ENCODE data around the gene EDAR. TPM values are rescaled to one million over a fixed set of nuclear protein-coding genes. Genes with fewer than 3 reads are reported as not detected.

EDAR gene
- total RNA-seq, 2 experiments from 2014 or later = 0.31 to 0.36 TPM

DNA sequence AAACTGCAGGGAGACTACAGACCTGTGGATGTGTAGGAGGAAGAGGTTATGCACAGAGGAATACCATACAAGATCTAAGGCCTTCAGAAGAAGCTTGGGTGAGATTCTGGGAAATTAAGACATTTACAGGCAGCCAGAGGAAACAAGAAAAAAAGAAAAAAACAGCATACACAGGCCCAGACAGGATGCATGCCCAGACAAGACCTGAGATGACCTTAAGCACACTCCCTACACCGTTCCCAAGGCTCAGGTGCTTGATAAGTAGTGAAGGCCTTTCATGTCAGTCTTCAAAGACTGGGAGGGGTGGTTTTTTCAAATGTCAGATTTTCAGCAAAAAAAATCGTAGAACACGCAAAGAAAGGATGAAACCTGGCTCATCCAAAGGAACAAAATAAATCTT, 119.5 kb downstream of the EDAR start:
- CTCF ChIA-PET = no interaction called here

DNA sequence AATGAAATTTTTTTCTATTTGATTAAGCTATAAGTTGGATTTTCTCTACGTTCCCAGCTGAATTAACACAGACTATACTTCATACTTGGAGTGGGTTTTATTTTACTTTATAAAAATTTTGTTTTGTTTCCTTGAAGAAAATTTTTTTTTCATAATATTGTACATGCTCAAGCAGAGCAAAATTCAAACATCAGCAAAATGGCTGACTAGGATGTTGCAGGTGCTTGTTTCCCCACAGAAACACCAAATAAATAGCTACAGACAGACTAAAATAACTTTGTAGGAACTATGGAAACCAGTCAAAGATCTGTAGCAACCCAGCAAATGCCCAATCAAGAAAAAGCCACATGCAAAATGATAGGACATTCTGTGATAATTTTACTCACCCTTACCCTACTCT, 120.1 kb downstream of the EDAR start:
- CTCF ChIA-PET = interaction anchor here (1.3 kb wide), 1 partner anchor 10 kb away, joined by 5 read pairs; no protein-coding TSS in a partner anchor
- Mint-ChIP-seq H3K4me1 (ENCODE audit: low read depth) (no peaks in the 10 kb centered on the region), H3K27ac (no peak overlapping the region), H3K4me3 (no peak overlapping the region), H3K27me3 (no peaks in the 10 kb centered on the region), H3K36me3 (peaks cover 38% of the 10 kb centered on the region), H3K9me3 (peaks cover 19% of the 10 kb centered on the region)
- POLR2A ChIA-PET = no interaction called here
- intact Hi-C loops (cut with micrococcal nuclease) = no loop called here
- no peak for DNase-seq

More for the DNA sequence above, 119.5 kb downstream of the EDAR start:
- DNase-seq = no peak
- Mint-ChIP-seq H3K36me3 (peaks cover 38% of the 10 kb centered on the region), H3K27ac (no peak overlapping the region), H3K4me3 (no peak overlapping the region), H3K27me3 (no peaks in the 10 kb centered on the region), H3K9me3 (peaks cover 19% of the 10 kb centered on the region), H3K4me1 (ENCODE audit: low read depth) (no peaks in the 10 kb centered on the region)
- intact Hi-C loops (cut with micrococcal nuclease) = no loop called here
- POLR2A ChIA-PET = no interaction called here

DNA sequence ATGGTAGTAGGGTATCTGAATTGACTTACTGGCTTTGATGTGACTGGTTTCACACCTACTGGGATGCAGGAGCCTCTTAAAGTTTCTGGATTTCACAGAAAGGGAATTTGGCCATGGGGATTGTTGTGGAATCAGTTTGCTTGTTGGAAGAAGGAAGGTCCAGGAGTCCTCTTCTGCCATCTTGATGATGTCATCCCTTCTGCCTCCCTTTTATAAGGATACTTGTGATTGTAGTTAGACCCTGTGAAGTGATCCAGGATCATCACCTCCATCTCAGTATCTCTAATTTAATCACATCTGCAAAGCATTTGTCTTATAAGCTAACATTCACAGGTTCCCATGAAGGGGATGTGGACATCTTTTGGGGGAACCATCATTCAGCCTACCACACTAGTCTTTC, 123.0 kb downstream of the EDAR start:
- ChIA-PET CTCF (interaction anchor here (1.0 kb wide), 1 partner anchor 12 kb away, joined by 3 read pairs; no protein-coding TSS in a partner anchor), POLR2A (no interaction called here)
- Mint-ChIP-seq H3K27me3 (no peaks in the 10 kb centered on the region), H3K27ac (no peak overlapping the region), H3K4me3 (no peak overlapping the region), H3K9me3 (peaks cover 19% of the 10 kb centered on the region), H3K36me3 (peaks cover 35% of the 10 kb centered on the region), H3K4me1 (ENCODE audit: low read depth) (no peaks in the 10 kb centered on the region)
- intact Hi-C loops (cut with micrococcal nuclease) = no loop called here
- no peak for DNase-seq

DNA sequence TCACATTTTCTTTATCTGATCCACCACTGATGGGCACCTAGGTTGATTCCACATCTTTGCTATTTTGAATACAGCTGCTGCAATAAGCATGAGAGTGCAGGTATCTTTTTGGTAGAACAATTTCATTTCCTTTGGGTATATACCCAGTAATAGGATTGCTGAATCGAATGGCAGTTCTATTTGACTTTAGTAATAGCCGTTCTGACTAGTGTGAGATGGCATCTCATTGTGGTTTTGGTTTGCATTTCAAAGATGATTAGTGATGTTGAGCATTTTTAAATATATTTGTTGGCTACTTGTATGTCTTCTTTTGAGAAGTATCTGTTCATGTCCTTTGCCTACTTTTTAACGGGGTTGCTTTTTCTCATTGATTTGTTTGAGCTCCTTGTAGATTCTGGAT, 130.1 kb downstream of the EDAR start:
- H3K9me3 Mint-ChIP-seq = no peaks in the 10 kb centered on the region
- POLR2A ChIA-PET = no interaction called here
- no peaks in the 10 kb centered on the region for H3K4me1 Mint-ChIP-seq (ENCODE audit: low read depth)
- H3K27me3 Mint-ChIP-seq = no peaks in the 10 kb centered on the region
- H3K4me3 Mint-ChIP-seq = no peak overlapping the region
- no peak for DNase-seq
- intact Hi-C loops (cut with micrococcal nuclease) = loop anchor here (10.0 kb wide), 1 partner anchor 126 kb away; the partner anchor contains the start of gene EDAR
- peaks cover 3% of the 10 kb centered on the region for H3K36me3 Mint-ChIP-seq
- CTCF ChIA-PET = interaction anchor here (1.1 kb wide), 1 partner anchor 9 kb away, joined by 5 read pairs; no protein-coding TSS in a partner anchor
- H3K27ac Mint-ChIP-seq = no peak overlapping the region

GRCh38 chr2:108855194-108855593, 133.8 kb downstream of the EDAR start:
- H3K9me3 Mint-ChIP-seq = no peaks in the 10 kb centered on the region
- H3K4me1 Mint-ChIP-seq (ENCODE audit: low read depth) = no peaks in the 10 kb centered on the region
- H3K4me3 Mint-ChIP-seq = no peak overlapping the region
- peaks cover 7% of the 10 kb centered on the region for H3K36me3 Mint-ChIP-seq
- POLR2A ChIA-PET = no interaction called here
- H3K27ac Mint-ChIP-seq = no peak overlapping the region
- intact Hi-C loops (cut with micrococcal nuclease) = loop anchor here (10.0 kb wide), 1 partner anchor 130 kb away; the partner anchor contains the start of gene EDAR
- no peaks in the 10 kb centered on the region for H3K27me3 Mint-ChIP-seq
- no peak for DNase-seq
- CTCF ChIA-PET = interaction anchor here (0.8 to 1.6 kb wide), 3 partner anchors 134 to 655 kb away, joined by 3 to 4 read pairs (median 3); no protein-coding TSS in a partner anchor

GRCh38 chr2:108854484-108854883, 134.5 kb downstream of the EDAR start:
- H3K36me3 Mint-ChIP-seq = peaks cover 9% of the 10 kb centered on the region

DNA sequence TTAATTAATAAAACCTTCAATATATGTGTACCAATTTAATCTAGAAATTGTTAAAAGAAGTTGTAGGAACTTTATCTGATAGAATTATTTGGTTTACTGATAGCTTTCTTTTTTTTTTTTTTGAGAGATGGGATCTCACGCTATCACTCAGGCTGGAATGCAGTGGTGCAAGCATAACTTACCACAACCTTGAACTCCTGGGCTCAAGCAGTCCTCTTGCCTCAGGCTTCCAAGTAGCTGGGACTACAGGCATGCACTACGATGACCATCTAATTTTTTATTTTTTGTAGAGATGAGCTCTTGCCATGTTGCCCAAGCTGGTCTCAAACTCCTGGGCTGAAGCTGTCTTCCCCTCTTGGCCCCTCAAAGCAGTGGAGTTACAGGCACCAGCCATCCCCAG, 135.6 kb downstream of the EDAR start:
- Mint-ChIP-seq H3K4me3 (no peak overlapping the region), H3K27ac (no peak overlapping the region), H3K4me1 (ENCODE audit: low read depth) (no peaks in the 10 kb centered on the region), H3K27me3 (no peaks in the 10 kb centered on the region), H3K36me3 (peaks cover 6% of the 10 kb centered on the region), H3K9me3 (no peaks in the 10 kb centered on the region)
- CTCF ChIA-PET = interaction anchor here (1.0 to 1.6 kb wide), 2 partner anchors 135 to 136 kb away, joined by 3 to 4 read pairs; partner anchors contain the start of gene EDAR
- POLR2A ChIA-PET = no interaction called here
- intact Hi-C loops (cut with micrococcal nuclease) = loop anchor here (10.0 kb wide), 1 partner anchor 131 kb away; the partner anchor contains the start of gene EDAR
- DNase-seq = no peak

More at GRCh38 chr2:108854484-108854883, 134.5 kb downstream of the EDAR start:
- POLR2A ChIA-PET = no interaction called here
- Mint-ChIP-seq H3K4me3 (no peak overlapping the region), H3K4me1 (ENCODE audit: low read depth) (no peaks in the 10 kb centered on the region), H3K27me3 (no peaks in the 10 kb centered on the region), H3K9me3 (no peaks in the 10 kb centered on the region), H3K27ac (no peak overlapping the region)
- no peak for DNase-seq
- intact Hi-C loops (cut with micrococcal nuclease) = loop anchor here (10.0 kb wide), 1 partner anchor 130 kb away; the partner anchor contains the start of gene EDAR
- CTCF ChIA-PET = interaction anchor here (0.6 to 1.6 kb wide), 5 partner anchors 12 to 1825 kb away, joined by 3 to 4 read pairs (median 3); partner anchors contain the start of gene EDAR

DNA sequence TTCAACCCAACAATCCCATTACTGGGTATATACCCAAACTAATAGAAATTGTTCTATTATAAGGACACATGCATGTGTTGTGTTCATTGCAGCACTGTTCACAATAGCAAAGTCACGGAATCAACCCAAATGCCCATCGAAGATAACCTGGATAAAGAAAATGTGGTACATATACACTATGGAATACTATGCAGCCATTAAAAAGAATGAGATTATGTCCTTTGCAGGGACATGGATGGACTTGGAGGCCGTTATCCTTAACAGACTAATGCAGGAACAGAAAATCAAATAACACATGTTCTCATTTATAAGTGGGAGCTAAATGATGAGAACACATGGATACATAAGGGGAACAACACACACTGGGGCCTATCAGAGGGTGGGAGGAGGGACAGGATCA, 136.6 kb downstream of the EDAR start:
- POLR2A ChIA-PET = no interaction called here
- peaks cover 6% of the 10 kb centered on the region for H3K36me3 Mint-ChIP-seq
- CTCF ChIA-PET = no interaction called here
- no peaks in the 10 kb centered on the region for H3K4me1 Mint-ChIP-seq (ENCODE audit: low read depth)
- no peaks in the 10 kb centered on the region for H3K27me3 Mint-ChIP-seq
- H3K9me3 Mint-ChIP-seq = no peaks in the 10 kb centered on the region
- H3K4me3 Mint-ChIP-seq = no peak overlapping the region
- no peak for DNase-seq
- no peak overlapping the region for H3K27ac Mint-ChIP-seq
- intact Hi-C loops (cut with micrococcal nuclease) = loop anchor here (10.0 kb wide), 1 partner anchor 132 kb away; the partner anchor contains the start of gene EDAR

DNA sequence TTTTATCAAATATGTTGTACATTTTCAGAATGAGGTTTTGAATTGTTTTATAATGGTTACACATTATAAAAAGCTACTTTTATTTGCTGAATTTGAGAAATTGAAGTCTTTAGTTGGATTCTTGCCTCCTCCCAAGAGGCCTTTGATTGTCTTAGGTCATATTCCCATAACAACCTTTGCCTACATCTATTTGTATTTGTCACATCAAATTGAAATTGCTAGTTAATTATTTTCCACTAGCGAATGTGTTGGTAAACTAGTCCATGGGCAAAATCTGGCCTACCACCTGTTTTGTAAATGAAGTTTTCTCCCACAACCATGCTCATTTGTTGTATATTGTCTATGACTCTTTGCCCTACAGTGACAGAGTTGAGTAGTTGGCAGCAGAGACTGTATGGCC, 142.0 kb downstream of the EDAR start:
- Mint-ChIP-seq H3K4me1 (ENCODE audit: low read depth) (no peaks in the 10 kb centered on the region), H3K4me3 (no peak overlapping the region), H3K27me3 (no peaks in the 10 kb centered on the region), H3K9me3 (no peaks in the 10 kb centered on the region), H3K27ac (no peak overlapping the region), H3K36me3 (peaks cover 6% of the 10 kb centered on the region)
- no peak for DNase-seq
- ChIA-PET POLR2A (no interaction called here), CTCF (no interaction called here)
- intact Hi-C loops (cut with micrococcal nuclease) = no loop called here

- H3K27ac Mint-ChIP-seq = no peak overlapping the region
- POLR2A ChIA-PET = no interaction called here
- DNase-seq = no peak
- no peak overlapping the region for H3K4me3 Mint-ChIP-seq
- H3K4me1 Mint-ChIP-seq (ENCODE audit: low read depth) = no peaks in the 10 kb centered on the region
- peaks cover 5% of the 10 kb centered on the region for H3K9me3 Mint-ChIP-seq
- peaks cover 10% of the 10 kb centered on the region for H3K36me3 Mint-ChIP-seq
- intact Hi-C loops (cut with micrococcal nuclease) = no loop called here
- no peaks in the 10 kb centered on the region for H3K27me3 Mint-ChIP-seq
- CTCF ChIA-PET = interaction anchor here (0.6 kb wide), 1 partner anchor 1270 kb away, joined by 3 read pairs; the partner anchor contains the start of gene MALL
These were observed 143.1 kb downstream of the EDAR start for GRCh38 chr2:108845923-108846322.

Other genes with a start within 250 kb of the EDAR start
- 1 to 10 TPM; 9.1 to 9.5 TPM for gene CCDC138, start 202.4 kb downstream of the EDAR start, total RNA-seq
- under 1 TPM; 0.33 to 0.34 TPM for gene SH3RF3, start 140.0 kb upstream of the EDAR start, total RNA-seq

All from activated CD4-positive, alpha-beta memory T cell treated with anti-CD3 and anti-CD28 coated beads for 36 hours (primary cell).